ENCODE data around the gene KDM1B. TPM values are rescaled to one million over a fixed set of nuclear protein-coding genes. Genes with fewer than 3 reads are reported as not detected.

The KDM1B gene
- total RNA-seq, 4 donors from 2014 or later = 46.2 to 89.5 (median 70.8) TPM

DNA sequence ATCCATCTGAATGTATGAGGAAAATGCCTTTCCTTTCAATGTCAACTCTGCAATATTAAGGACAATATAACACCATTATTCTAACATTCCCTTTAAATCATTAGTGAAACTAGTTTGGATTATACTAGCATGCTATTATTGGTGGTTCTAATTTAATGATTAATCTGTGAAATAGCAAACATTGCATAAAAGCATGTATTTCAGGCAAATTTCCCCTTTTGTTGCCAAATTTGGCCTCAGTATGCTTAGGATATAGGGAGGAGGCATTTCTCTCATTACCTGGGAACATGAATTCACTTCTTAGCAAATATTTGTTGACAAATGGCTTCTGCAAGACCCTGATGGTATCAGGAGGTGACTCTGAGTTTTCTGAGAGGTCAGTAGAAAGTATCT lies 1.9 kb upstream of the KDM1B start:
- no peak for TF ChIP-seq POLR2A (IDR thresholded peaks at IDR 0.05)
- TF ChIP-seq, protein P1, sequence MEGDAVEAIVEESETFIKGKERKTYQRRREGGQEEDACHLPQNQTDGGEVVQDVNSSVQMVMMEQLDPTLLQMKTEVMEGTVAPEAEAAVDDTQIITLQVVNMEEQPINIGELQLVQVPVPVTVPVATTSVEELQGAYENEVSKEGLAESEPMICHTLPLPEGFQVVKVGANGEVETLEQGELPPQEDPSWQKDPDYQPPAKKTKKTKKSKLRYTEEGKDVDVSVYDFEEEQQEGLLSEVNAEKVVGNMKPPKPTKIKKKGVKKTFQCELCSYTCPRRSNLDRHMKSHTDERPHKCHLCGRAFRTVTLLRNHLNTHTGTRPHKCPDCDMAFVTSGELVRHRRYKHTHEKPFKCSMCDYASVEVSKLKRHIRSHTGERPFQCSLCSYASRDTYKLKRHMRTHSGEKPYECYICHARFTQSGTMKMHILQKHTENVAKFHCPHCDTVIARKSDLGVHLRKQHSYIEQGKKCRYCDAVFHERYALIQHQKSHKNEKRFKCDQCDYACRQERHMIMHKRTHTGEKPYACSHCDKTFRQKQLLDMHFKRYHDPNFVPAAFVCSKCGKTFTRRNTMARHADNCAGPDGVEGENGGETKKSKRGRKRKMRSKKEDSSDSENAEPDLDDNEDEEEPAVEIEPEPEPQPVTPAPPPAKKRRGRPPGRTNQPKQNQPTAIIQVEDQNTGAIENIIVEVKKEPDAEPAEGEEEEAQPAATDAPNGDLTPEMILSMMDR (IDR thresholded peaks at IDR 0.05) = no peak
- DNase-seq = no peak
- Histone ChIP-seq H3K36me3 (peaks cover 0 to 7% of the 10 kb centered on the region in 2 donors), H3K27me3 (no peaks in the 10 kb centered on the region), H3K27ac (peak overlapping the region; percentile 84 to 91 (median 89)), H3K4me1 (peaks cover 6 to 19% of the 10 kb centered on the region in 2 donors), H3K4me3 (replicated peaks in 1 of 3) (peak overlapping the region; percentile 10 to 70 (median 67)), H3K9me3 (no peaks in the 10 kb centered on the region)
- intact Hi-C loops (cut with DNase I) = no loop called here

DNA sequence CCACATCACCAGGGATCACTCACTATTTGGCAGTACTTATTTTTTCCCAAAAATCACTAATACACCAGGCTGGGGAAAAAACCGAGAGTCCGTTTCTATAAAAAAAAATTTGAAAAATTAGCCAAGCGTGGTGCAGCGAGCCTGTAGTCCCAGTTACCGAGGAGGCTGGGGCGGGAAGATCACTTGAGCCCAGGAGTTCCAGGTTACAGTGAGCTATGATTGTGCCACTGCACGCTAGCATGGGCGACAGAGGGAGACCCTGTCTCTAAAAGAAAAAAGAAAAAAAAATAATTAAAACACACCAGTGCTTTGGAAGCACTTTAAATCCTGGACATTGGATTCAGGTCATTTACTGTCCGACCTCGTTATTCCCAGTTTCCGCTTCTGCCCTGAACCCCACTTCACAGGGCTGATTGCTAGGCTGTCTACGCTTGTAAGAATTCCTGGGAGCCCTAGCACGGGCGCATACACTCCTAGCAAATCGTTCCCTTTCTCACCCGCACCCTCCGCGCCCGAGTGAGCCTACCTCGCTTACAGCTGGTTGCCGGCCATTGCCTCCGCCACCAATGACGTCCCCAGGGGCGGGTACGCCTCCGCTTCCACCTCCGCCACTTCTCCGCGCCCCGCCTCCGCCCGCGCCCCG lies 594 bp upstream of the KDM1B start, which contains the start of gene TPMT:
Gene TPMT (minus strand): TSS at position 571 of the 643 bp plus-strand sequence. CDS start 5,950 bp downstream, outside the sequence.
- DNase-seq = peak; percentile 68 to 93
- Histone ChIP-seq H3K27me3 (no peaks in the 10 kb centered on the region), H3K27ac (peak within 1 kb of the TSS; percentile 84 to 91 (median 89)), H3K4me1 (peaks cover 6 to 19% of the 10 kb centered on the region in 2 donors), H3K9me3 (no peaks in the 10 kb centered on the region), H3K36me3 (peaks cover 0 to 4% of the 10 kb centered on the region in 2 donors), H3K4me3 (replicated peaks in 1 of 3) (peak within 1 kb of the TSS; percentile 60 to 77 (median 76))
- intact Hi-C loops (cut with DNase I) = no loop called here
- WGBS, 2 donors = 0 to 1% methylated on average over 25 to 34 of the region's 34 CpGs
- TF ChIP-seq, protein P1 (IDR thresholded peaks at IDR 0.05) = no peak
- peak; percentile 89 to 90 for TF ChIP-seq POLR2A (IDR thresholded peaks at IDR 0.05)

DNA sequence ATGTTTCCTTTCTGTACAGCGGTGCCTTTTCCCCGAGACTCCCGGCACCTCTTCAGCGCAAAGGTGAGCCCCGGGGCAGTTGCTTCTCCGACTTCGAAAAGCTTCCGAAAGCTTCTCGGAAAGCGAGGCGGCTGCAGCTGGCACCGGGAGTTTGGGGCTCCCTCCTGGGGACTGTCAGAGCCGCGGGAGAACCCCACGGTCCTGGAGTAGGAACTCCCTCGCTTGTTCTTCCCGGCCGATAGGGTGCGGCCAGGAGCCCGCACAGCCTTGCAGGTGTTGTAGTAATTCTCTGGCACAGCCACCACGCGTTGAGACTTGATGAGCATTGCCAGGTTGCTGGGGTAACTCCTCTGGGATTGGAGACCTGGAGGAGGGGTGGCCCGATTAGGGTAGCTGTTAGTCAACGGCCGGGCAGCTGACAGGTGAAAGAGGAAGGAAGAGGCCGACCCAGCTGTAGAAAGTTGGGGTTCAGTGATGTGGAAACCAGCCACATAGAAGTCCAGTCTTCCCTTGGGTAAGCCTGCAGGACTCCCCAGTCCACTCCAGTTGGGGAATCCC lies 721 bp downstream of the KDM1B start:
- H3K36me3 ChIP-seq = peaks cover 5 to 10% of the 10 kb centered on the region in 2 donors
- peak overlapping the region; percentile 76 for H3K27ac ChIP-seq
- DNase-seq = peak; percentile 91
- TF ChIP-seq, protein P1 (IDR thresholded peaks at IDR 0.05) = peak in 4 of 6 experiments; percentile 19 to 35 (median 34)
- peak in 1 of 2 donors; percentile 44 for TF ChIP-seq POLR2A (IDR thresholded peaks at IDR 0.05)
- 0 to 5% methylated on average over 24 to 26 of the region's 26 CpGs for WGBS, 2 donors
- H3K27me3 ChIP-seq = no peaks in the 10 kb centered on the region
- intact Hi-C loops (cut with DNase I) = no loop called here
- no peaks in the 10 kb centered on the region for H3K9me3 ChIP-seq
- H3K4me3 ChIP-seq (replicated peaks in 1 of 3) = peak overlapping the region; percentile 60 to 77 (median 76)
- peaks cover 6 to 19% of the 10 kb centered on the region in 2 donors for H3K4me1 ChIP-seq

DNA sequence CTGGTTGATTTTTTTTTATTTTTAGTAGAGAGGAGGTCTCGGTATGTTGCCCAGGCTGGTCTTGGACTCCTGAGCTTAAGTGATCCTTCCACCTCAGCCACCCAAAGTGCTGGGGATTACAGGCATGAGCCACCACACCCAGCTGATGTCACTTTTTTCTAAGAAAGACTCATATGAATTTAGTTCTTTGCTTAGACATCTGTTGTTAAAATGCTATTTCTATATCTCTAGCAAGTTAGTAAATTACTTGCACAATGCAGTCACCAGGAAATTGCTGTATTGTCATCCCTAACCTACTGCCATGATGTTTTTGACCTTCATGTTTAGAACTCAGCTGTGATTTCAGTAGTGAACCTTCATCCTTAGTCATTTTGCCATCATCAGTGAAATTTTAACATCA lies 5.7 kb downstream of the KDM1B start:
- DNase-seq = no peak
- H3K9me3 ChIP-seq = no peaks in the 10 kb centered on the region
- no peak overlapping the region for H3K4me3 ChIP-seq (replicated peaks in 1 of 3)
- intact Hi-C loops (cut with DNase I) = no loop called here
- peaks cover 6 to 8% of the 10 kb centered on the region in 2 donors for H3K4me1 ChIP-seq
- H3K36me3 ChIP-seq = peaks cover 24 to 25% of the 10 kb centered on the region in 2 donors
- no peak overlapping the region for H3K27ac ChIP-seq
- H3K27me3 ChIP-seq = no peaks in the 10 kb centered on the region
- WGBS, 2 donors = 81 to 96% methylated on average over 1 of the region's 1 CpG
- TF ChIP-seq, protein P1 (IDR thresholded peaks at IDR 0.05) = no peak
- TF ChIP-seq POLR2A (IDR thresholded peaks at IDR 0.05) = no peak

DNA sequence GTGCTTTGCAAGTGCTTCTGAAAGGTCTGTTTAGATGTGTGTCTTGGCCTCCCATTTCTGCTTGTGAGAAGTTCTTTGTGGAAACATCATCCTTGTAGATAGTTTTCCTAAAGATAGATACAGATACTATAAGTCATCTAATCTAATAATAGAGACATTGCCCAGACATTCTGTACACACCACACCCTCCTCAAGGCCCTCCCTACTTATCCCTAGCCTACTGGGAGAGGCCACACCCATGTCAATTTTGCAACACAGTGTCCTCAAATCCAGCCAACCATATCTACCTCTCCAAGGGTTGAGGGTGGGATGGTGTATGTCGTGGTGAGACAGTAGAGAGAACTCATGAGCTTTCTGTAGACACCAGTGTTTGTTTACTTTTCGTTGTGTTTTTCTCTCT lies 6.2 kb downstream of the KDM1B start:
- TF ChIP-seq POLR2A (IDR thresholded peaks at IDR 0.05) = no peak
- TF ChIP-seq, protein P1 (IDR thresholded peaks at IDR 0.05) = no peak
- no peak for DNase-seq
- no peaks in the 10 kb centered on the region for H3K27me3 ChIP-seq
- peaks cover 24 to 28% of the 10 kb centered on the region in 2 donors for H3K36me3 ChIP-seq
- intact Hi-C loops (cut with DNase I) = no loop called here
- no peaks in the 10 kb centered on the region for H3K9me3 ChIP-seq
- no peak overlapping the region for H3K27ac ChIP-seq
- peaks cover 2 to 3% of the 10 kb centered on the region in 2 donors for H3K4me1 ChIP-seq
- WGBS, 2 donors = 86 to 87% methylated on average over 2 of the region's 2 CpGs
- no peak overlapping the region for H3K4me3 ChIP-seq (replicated peaks in 1 of 3)

Data from thyroid gland (tissue), 4 donors.